Measurements from ENCODE around the gene EXOSC6. TPM values are rescaled to one million over a fixed set of nuclear protein-coding genes. Genes with fewer than 3 reads are reported as not detected.
"Not testable (repeated sequence)": the region's sequence is repeated elsewhere in the genome, so short reads cannot be mapped to it uniquely, and the experiment has no call there.

The EXOSC6 gene
- total RNA-seq, 2 donors from 2014 or later: 26.3 to 28.2 TPM

- not testable (repeated sequence) for H3K36me3 Mint-ChIP-seq (ENCODE audit: insufficient read depth in 2 of 2); H3K27me3 Mint-ChIP-seq (ENCODE audit: low read depth); H3K9me3 Mint-ChIP-seq; H3K27ac Mint-ChIP-seq; H3K4me3 Mint-ChIP-seq; H3K4me1 Mint-ChIP-seq (ENCODE audit: low read depth); ATAC-seq (replicated peaks in 1 of 2); DNase-seq
Measured at GRCh38 chr16:70204010-70204409, 47.7 kb downstream of the EXOSC6 start.

- H3K4me1 Mint-ChIP-seq (ENCODE audit: low read depth); H3K36me3 Mint-ChIP-seq (ENCODE audit: insufficient read depth in 2 of 2); DNase-seq; H3K9me3 Mint-ChIP-seq; H3K4me3 Mint-ChIP-seq; H3K27me3 Mint-ChIP-seq (ENCODE audit: low read depth); H3K27ac Mint-ChIP-seq; ATAC-seq (replicated peaks in 1 of 2): not testable (repeated sequence)
Measured at GRCh38 chr16:70203508-70203907, 48.2 kb downstream of the EXOSC6 start.

GRCh38 chr16:70200063-70200462 lies 51.7 kb downstream of the EXOSC6 start:
- H3K36me3 Mint-ChIP-seq (ENCODE audit: insufficient read depth in 2 of 2); H3K27me3 Mint-ChIP-seq (ENCODE audit: low read depth); H3K27ac Mint-ChIP-seq; H3K9me3 Mint-ChIP-seq; ATAC-seq (replicated peaks in 1 of 2); DNase-seq; H3K4me1 Mint-ChIP-seq (ENCODE audit: low read depth); H3K4me3 Mint-ChIP-seq: not testable (repeated sequence)

- not testable (repeated sequence) for H3K27ac Mint-ChIP-seq; H3K4me3 Mint-ChIP-seq; H3K27me3 Mint-ChIP-seq (ENCODE audit: low read depth); H3K9me3 Mint-ChIP-seq; DNase-seq; H3K36me3 Mint-ChIP-seq (ENCODE audit: insufficient read depth in 2 of 2); ATAC-seq (replicated peaks in 1 of 2); H3K4me1 Mint-ChIP-seq (ENCODE audit: low read depth)
Measured at GRCh38 chr16:70199170-70199569, 52.6 kb downstream of the EXOSC6 start.

GRCh38 chr16:70198666-70199065 lies 53.1 kb downstream of the EXOSC6 start:
- H3K27ac Mint-ChIP-seq; H3K27me3 Mint-ChIP-seq (ENCODE audit: low read depth); H3K36me3 Mint-ChIP-seq (ENCODE audit: insufficient read depth in 2 of 2); DNase-seq; ATAC-seq (replicated peaks in 1 of 2); H3K4me3 Mint-ChIP-seq; H3K4me1 Mint-ChIP-seq (ENCODE audit: low read depth); H3K9me3 Mint-ChIP-seq: not testable (repeated sequence)

GRCh38 chr16:70198230-70198629 lies 53.5 kb downstream of the EXOSC6 start:
- not testable (repeated sequence) for H3K9me3 Mint-ChIP-seq; H3K27me3 Mint-ChIP-seq (ENCODE audit: low read depth); ATAC-seq (replicated peaks in 1 of 2); H3K27ac Mint-ChIP-seq; H3K36me3 Mint-ChIP-seq (ENCODE audit: insufficient read depth in 2 of 2); DNase-seq; H3K4me1 Mint-ChIP-seq (ENCODE audit: low read depth); H3K4me3 Mint-ChIP-seq

GRCh38 chr16:70197611-70198010 lies 54.1 kb downstream of the EXOSC6 start:
- not testable (repeated sequence) for H3K36me3 Mint-ChIP-seq (ENCODE audit: insufficient read depth in 2 of 2); DNase-seq; ATAC-seq (replicated peaks in 1 of 2); H3K27ac Mint-ChIP-seq; H3K4me1 Mint-ChIP-seq (ENCODE audit: low read depth); H3K27me3 Mint-ChIP-seq (ENCODE audit: low read depth); H3K9me3 Mint-ChIP-seq; H3K4me3 Mint-ChIP-seq

Other genes with a start within 250 kb of the EXOSC6 start
- 10 to 100 TPM; 27.7 to 33.6 TPM for gene PDPR, start 137.6 kb downstream of the EXOSC6 start, total RNA-seq
- gene CLEC18C, start 78.2 kb downstream of the EXOSC6 start, total RNA-seq: under 1 TPM; 0.35 to 0.84 TPM
- 100 to 1,000 TPM; 273 to 308 TPM for gene AARS1, start 37.6 kb upstream of the EXOSC6 start, total RNA-seq
- gene DDX19B, start 47.2 kb upstream of the EXOSC6 start, total RNA-seq: 10 to 100 TPM; 52.6 to 61.0 TPM
- 10 to 100 TPM; 37.1 to 46.8 TPM for gene DDX19A, start 95.0 kb upstream of the EXOSC6 start, total RNA-seq
- gene ST3GAL2, start 187.2 kb upstream of the EXOSC6 start, total RNA-seq: 10 to 100 TPM; 15.9 to 18.3 TPM
- gene FCSK, start 202.7 kb upstream of the EXOSC6 start, total RNA-seq: 10 to 100 TPM; 15.4 to 18.0 TPM

Data from activated T-cell treated with anti-CD3 and anti-CD28 coated beads, Interleukin-2, amount 50 U/mL, for 72 hours (primary cell).